Subcutaneous abdominal adipose tissue (tissue), 5 donors: ENCODE data around the gene RFX2.
A peak's percentile ranks its signal among the peaks of the same experiment; 100 is the strongest.

ENCODE experiments used
- H3K27ac ChIP-seq: one replicate; pipeline ENCODE4 v1.7.0; 2013; ENCODE audit warnings: low read depth, mild to moderate bottlenecking, inconsistent platforms, low read length, moderate library complexity
- H3K27me3 ChIP-seq, 5 donors: one replicate each; pipeline ENCODE4 v1.7.0; 2013; ENCODE audit warnings: low read length in 5 of 5, inconsistent platforms in 1 of 5; ENCODE audit not compliant: control insufficient read depth in 5 of 5, insufficient read depth in 4 of 5
- H3K36me3 ChIP-seq, 5 donors: one replicate each; pipeline ENCODE4 v1.7.0; 2013; ENCODE audit warnings: low read length in 5 of 5; ENCODE audit not compliant: control insufficient read depth in 5 of 5, insufficient read depth in 5 of 5
- H3K4me1 ChIP-seq, 5 donors: one replicate each; pipeline ENCODE4 v1.7.0; 2013; ENCODE audit warnings: low read length in 5 of 5, mild to moderate bottlenecking in 3 of 5, moderate library complexity in 1 of 5; ENCODE audit not compliant: control insufficient read depth in 5 of 5, insufficient read depth in 5 of 5
- H3K4me3 ChIP-seq, 5 donors: one replicate each; pipeline ENCODE4 v1.7.0; 2013; ENCODE audit warnings: low read length in 5 of 5, low read depth in 1 of 5
- H3K9ac ChIP-seq, 5 donors: one replicate each; pipeline ENCODE4 v1.7.0; 2013; ENCODE audit warnings: low read length in 5 of 5, mild to moderate bottlenecking in 4 of 5, moderate library complexity in 3 of 5
- H3K9me3 ChIP-seq, 5 donors: one replicate each; pipeline ENCODE4 v1.7.0; 2013; ENCODE audit warnings: low read length in 5 of 5; ENCODE audit not compliant: control insufficient read depth in 5 of 5
- donor health status: healthy.
- donor health status: healthy.
- donor health status: healthy.
- donor health status: healthy.
- donor health status: healthy.

The RFX2 gene

DNA sequence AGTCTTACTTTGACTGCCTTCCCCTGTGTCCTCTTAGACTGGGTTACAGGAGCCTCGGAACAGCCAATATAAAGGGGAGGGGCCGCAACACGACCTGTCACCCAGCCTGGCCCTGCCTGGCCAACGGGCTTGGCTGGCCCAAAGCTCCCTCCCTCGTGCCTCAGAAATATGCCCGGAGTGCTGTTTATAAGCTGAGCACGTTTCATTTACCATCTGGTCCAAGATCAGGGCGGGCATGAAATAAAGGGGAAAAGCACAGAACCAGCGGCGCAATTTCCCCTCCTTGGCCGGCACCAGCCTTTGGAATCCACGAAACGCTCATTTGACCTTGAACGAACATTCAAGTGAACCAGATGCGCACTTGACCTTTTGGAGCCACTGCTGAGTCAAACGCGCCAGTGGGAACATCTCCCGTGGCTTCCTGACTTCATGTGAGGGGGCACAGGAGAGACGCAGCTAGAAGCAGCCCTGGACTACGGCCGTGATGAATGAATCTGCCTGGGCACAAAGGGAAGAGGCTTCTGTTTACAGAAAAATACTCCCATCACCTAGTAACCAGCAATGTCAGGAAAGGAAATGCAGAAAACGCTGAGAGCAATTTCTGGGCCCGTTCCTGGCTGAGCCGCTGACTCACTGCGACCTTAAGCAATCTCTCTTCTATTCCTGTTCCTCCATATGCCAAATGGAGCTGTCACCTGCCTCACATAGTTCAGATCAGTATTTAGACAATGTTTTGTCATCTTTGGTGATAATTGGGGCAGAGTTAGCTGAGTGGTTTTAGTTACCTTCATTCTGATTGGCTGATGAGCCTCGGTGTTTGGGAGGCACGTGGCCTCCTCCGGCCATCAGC lies 53.3 kb downstream of the RFX2 start:
- peak overlapping the region; percentile 43 to 75 (median 62) for H3K9ac ChIP-seq
- H3K27ac ChIP-seq = peak overlapping the region; percentile 97
- H3K4me3 ChIP-seq = peak overlapping the region; percentile 12 to 58 (median 38)
- H3K9me3 ChIP-seq = peaks cover 0 to 3% (median 0%) of the 10 kb centered on the region in 5 donors
- H3K4me1 ChIP-seq = peaks cover 22 to 66% (median 59%) of the 10 kb centered on the region in 5 donors
- no peaks in the 10 kb centered on the region for H3K27me3 ChIP-seq
- no peaks in the 10 kb centered on the region for H3K36me3 ChIP-seq

DNA sequence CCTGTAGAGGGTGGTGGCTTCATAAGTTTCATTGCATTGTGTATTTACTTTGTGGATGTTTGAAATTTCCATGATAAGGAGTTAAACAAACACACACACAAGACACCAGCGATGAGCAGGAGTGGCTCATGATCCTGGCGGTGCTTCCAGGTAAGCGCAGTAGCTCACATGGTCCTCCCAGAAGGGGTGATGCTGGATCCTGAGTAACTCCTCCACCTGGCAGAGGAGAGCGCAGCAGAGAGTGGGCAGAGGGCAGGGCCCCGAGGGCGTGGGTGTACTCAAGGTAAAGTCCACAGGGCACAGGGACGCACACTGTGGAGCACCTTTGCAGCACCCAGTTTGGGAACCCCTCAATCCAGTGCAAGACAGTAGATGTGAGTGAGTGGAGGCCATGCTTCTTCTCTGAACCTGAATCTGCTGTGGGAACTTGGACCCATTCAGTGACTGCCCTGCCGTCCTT lies 54.0 kb downstream of the RFX2 start:
- peak overlapping the region; percentile 12 to 58 (median 38) for H3K4me3 ChIP-seq
- no peaks in the 10 kb centered on the region for H3K36me3 ChIP-seq
- peaks cover 22 to 59% (median 52%) of the 10 kb centered on the region in 5 donors for H3K4me1 ChIP-seq
- H3K9ac ChIP-seq = peak overlapping the region; percentile 13 to 75 (median 62)
- H3K27ac ChIP-seq = peak overlapping the region; percentile 97
- H3K9me3 ChIP-seq = peaks cover 0 to 3% (median 0%) of the 10 kb centered on the region in 5 donors
- no peaks in the 10 kb centered on the region for H3K27me3 ChIP-seq

DNA sequence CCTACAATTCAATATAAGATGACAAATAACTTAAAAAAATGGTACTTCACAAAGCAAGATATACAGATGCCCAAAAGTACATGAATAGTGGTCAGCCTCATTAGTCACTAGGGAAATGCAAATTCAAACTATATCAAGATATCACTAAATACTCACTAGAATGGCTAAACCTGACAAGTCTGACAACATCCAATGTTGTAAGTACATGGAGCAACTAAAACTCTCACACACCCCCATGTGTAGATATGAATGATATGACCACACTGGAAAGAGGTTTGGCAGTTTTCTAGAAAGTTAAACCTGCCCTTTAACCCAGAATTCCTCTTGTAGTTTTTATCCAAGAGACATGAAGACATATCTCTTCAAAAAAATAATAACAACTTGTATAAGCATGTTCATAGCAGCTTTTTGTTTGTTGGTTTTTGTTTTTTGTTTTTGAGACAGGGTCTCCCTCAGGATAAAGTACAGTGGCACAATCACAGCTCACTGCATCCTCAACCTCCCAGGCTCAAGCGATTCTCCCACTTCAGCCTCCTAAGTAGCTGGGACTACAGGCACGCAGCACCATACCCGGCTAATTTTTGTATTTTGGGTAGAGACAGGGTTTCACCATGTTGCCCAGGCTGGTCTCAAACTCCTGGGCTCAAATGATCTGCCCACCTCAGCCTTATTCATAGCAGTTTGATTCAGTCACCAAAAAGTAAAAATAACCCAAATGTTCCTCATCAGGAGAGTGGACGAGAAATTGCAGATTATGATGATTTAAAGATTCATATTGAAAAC lies 55.1 kb downstream of the RFX2 start:
- H3K27ac ChIP-seq = peak overlapping the region; percentile 97
- no peak overlapping the region for H3K4me3 ChIP-seq
- H3K27me3 ChIP-seq = no peaks in the 10 kb centered on the region
- peaks cover 22 to 48% (median 43%) of the 10 kb centered on the region in 5 donors for H3K4me1 ChIP-seq
- no peak overlapping the region for H3K9ac ChIP-seq
- no peaks in the 10 kb centered on the region for H3K36me3 ChIP-seq
- peaks cover 0 to 3% (median 0%) of the 10 kb centered on the region in 5 donors for H3K9me3 ChIP-seq

DNA sequence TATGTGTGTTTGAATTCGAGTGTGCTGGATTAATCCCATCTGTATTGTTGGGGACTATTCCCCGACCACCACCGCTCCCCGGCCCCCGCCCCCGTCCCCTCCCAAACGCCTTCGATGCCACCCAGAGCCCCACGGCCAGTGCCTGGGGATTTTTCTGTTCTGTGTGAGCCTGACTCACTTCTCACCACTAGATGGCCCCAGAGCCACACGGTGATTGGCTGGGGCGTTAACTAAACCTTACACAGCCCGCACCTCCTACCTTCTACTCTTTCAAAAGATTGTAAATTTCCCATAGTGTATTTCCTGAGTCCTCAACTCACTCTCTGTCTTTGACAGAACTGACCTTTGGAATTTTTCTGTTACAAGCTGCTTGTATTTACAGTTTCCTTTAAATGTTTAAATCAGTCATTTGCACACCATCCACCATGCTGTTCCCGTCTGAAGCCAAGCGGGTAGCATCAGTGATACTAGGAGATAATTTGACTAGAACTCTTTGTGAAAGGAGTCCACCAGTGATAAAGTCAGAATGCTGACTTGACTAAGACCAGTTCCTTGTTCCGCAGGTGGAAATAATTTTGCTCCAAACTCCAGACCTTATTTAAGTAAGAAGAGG lies 61.4 kb downstream of the RFX2 start:
- Histone ChIP-seq H3K9ac (no peak overlapping the region), H3K9me3 (no peaks in the 10 kb centered on the region), H3K27ac (no peak overlapping the region)

DNA sequence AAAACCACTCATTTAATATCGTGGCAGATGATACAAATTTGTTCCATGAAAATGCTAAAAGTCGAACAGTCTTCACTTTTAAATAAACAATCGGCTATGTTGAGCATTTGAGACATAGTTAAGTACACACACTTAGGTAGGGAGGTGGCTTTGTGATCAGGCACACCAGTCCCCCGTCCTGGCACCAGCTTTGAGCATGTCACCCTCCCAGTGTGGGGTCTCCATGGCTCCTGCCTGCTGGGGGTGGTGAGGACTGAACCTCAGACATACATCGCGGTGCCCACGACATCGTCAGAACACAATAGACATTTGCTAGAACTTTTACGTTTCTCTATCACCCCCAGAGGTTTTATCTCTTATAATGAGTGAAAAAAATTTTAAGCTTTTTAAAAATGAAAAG lies 62.0 kb downstream of the RFX2 start:
- Histone ChIP-seq H3K9me3 (no peaks in the 10 kb centered on the region), H3K27me3 (no peaks in the 10 kb centered on the region), H3K4me1 (peaks cover 0 to 15% (median 8%) of the 10 kb centered on the region in 5 donors), H3K9ac (no peak overlapping the region), H3K36me3 (peaks cover 0 to 15% (median 9%) of the 10 kb centered on the region in 5 donors), H3K27ac (no peak overlapping the region), H3K4me3 (no peak overlapping the region)

More for the DNA sequence above, 61.4 kb downstream of the RFX2 start:
- Histone ChIP-seq H3K4me3 (peak overlapping the region in 1 of 5 donors; percentile 13), H3K36me3 (peaks cover 0 to 12% (median 6%) of the 10 kb centered on the region in 5 donors), H3K4me1 (peaks cover 0 to 15% (median 5%) of the 10 kb centered on the region in 5 donors), H3K27me3 (no peaks in the 10 kb centered on the region)

DNA sequence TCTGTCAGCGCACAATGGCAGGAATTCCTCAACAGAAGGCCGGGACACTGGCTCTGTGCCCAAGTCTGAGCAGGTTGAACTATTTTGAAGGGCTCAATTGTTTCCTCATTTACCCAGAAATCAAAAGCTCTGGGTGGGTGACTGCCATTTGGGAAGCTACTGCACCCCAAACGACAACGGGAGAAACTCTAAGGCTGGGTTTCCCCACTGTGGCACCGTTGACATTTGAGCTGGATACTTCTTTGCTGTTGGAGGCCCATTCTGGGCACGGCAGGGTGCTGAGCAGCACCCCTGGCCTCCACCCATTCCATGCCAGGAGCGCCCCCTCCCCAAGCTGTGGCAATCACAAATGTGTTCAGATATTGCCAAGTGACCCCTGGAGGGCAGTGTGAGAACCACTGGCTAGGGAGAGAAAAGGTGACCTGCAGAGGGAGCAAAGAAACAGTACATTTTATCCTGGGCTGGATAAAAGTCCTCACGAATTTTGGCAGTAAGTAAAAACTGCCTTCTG lies 62.5 kb downstream of the RFX2 start:
- no peaks in the 10 kb centered on the region for H3K9me3 ChIP-seq
- H3K27me3 ChIP-seq = no peaks in the 10 kb centered on the region
- H3K27ac ChIP-seq = no peak overlapping the region
- peaks cover 0 to 15% (median 8%) of the 10 kb centered on the region in 5 donors for H3K4me1 ChIP-seq
- peaks cover 0 to 20% (median 15%) of the 10 kb centered on the region in 5 donors for H3K36me3 ChIP-seq
- H3K4me3 ChIP-seq = no peak overlapping the region
- H3K9ac ChIP-seq = no peak overlapping the region

DNA sequence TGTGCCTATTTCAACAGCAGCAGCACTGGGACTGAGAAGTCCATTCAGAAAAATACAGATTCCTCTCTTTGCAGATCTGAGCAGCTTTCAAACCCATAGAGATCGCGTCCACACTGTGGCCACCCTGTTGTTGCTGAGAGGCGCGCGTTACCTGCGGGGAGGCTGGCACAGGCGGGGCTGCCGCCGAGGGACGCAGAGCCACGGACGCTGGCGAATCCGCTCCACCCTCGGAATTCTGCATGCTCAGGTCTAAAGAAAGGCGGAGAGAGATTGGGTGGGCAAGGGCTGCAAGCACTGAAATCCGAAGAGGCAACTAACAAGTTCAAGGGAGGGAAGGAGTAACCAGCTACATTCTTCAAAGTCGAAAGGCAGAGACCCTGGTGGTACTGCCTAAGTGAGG lies 63.0 kb downstream of the RFX2 start:
- no peaks in the 10 kb centered on the region for H3K27me3 ChIP-seq
- H3K27ac ChIP-seq = no peak overlapping the region
- peaks cover 0 to 15% (median 8%) of the 10 kb centered on the region in 5 donors for H3K4me1 ChIP-seq

DNA sequence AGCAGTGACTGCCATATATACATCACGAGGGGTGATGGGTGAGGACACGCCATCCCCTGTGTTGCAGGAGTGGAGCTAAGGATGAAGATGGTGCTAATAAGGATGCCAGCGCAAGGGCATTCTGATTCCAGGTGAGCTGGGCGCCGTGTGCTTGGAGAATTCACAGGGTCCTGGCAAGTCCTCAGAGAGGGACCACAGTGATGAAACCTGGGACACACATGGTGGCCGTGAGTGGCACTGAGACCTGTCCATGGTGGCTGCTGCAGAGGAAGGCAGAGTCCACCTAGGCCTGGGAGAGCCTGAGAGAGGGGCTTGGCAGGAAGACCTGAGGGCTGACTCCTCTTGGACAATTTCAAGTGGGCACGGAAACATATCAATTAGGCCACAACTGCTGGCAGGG lies 65.2 kb downstream of the RFX2 start:
- peaks cover 0 to 46% (median 28%) of the 10 kb centered on the region in 5 donors for H3K36me3 ChIP-seq
- H3K4me1 ChIP-seq = peaks cover 0 to 15% (median 8%) of the 10 kb centered on the region in 5 donors
- H3K9me3 ChIP-seq = no peaks in the 10 kb centered on the region
- H3K27ac ChIP-seq = no peak overlapping the region
- no peaks in the 10 kb centered on the region for H3K27me3 ChIP-seq
- no peak overlapping the region for H3K4me3 ChIP-seq
- no peak overlapping the region for H3K9ac ChIP-seq

More for the DNA sequence above, 63.0 kb downstream of the RFX2 start:
- no peak overlapping the region for H3K4me3 ChIP-seq
- H3K9ac ChIP-seq = peak overlapping the region in 1 of 5 donors; percentile 20
- no peaks in the 10 kb centered on the region for H3K9me3 ChIP-seq
- peaks cover 0 to 25% (median 17%) of the 10 kb centered on the region in 5 donors for H3K36me3 ChIP-seq

DNA sequence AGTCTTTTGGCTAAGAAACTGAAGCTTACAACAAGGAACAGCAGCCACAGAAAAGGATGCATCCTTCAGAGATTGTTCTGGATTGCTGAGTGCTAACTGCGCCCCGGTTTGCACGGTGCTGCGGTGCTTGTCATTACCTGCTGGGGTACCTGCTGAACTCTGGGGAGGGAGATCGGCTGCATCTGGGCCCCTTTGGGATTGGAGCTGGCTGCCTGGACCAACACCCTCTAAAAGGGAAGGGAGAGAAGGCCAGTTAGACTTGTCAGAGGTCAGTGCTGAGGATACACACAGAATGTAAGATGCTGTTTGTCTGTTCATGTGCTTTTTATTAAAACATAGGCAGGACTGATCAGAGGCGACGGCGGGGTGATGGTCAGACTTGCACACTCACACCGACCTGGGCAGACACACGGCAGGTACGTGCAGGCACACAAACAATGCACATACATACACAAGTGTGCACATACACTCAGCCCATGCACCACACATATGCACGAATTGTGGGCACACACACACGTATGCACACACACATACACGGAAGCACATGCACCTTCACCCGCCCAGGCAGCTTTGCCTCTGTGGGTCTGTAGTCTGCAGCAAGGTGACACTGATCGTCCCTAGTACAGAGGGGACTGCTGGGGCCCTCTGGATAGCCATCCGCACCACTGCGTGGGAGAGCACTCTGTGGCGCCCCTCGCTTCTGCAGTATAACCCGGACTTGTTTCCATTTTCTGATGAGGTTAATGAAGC lies 66.1 kb downstream of the RFX2 start:
- Histone ChIP-seq H3K27me3 (no peaks in the 10 kb centered on the region), H3K9me3 (no peaks in the 10 kb centered on the region), H3K4me1 (peaks cover 0 to 14% (median 8%) of the 10 kb centered on the region in 5 donors), H3K4me3 (no peak overlapping the region), H3K9ac (no peak overlapping the region), H3K27ac (no peak overlapping the region), H3K36me3 (peaks cover 0 to 55% (median 36%) of the 10 kb centered on the region in 5 donors)
